ENCODE results near the gene GMFB. TPM values are rescaled to one million over a fixed set of nuclear protein-coding genes. Genes with fewer than 3 reads are reported as not detected.

The GMFB gene
- total RNA-seq, 1 experiment from 2014 or later: 79.2 TPM

- Histone ChIP-seq H3T11ph (ENCODE audit: low read length) (no peak overlapping the region), H2BK5ac (ENCODE audit: insufficient read length, low read length) (no peak overlapping the region), H3K79me1 (ENCODE audit: insufficient read depth, low read depth, low read length, poor library complexity, severe bottlenecking) (peaks cover 4% of the 10 kb centered on the region), H3K79me2 (ENCODE audit: insufficient read depth, low read length) (peaks cover 17% of the 10 kb centered on the region), H2AFZ (ENCODE audit: low read length) (no peak overlapping the region), H3K9me3 (ENCODE audit: control insufficient read depth, low read depth, low read length) (no peaks in the 10 kb centered on the region), H4K20me1 (ENCODE audit: control insufficient read depth, insufficient read depth, insufficient read length) (no peaks in the 10 kb centered on the region), H2BK20ac (ENCODE audit: low read depth, low read length, poor library complexity, severe bottlenecking) (no peak overlapping the region), H3K14ac (ENCODE audit: insufficient read depth, low read length) (no peak overlapping the region), H3K9ac (ENCODE audit: extremely low read depth, insufficient read length, low read length) (no peak overlapping the region), H2BK15ac (ENCODE audit: low read depth, low read length) (no peak overlapping the region), H3K27ac (ENCODE audit: insufficient read length, low read depth, low read length) (no peak overlapping the region), H2AK5ac (ENCODE audit: insufficient read length, low read length) (no peak overlapping the region), H3K23ac (ENCODE audit: insufficient read length, low read depth, low read length) (no peak overlapping the region), H4K5ac (ENCODE audit: insufficient read length, low read depth, low read length) (no peak overlapping the region), H3K27me3 (ENCODE audit: insufficient read depth, low read length) (no peaks in the 10 kb centered on the region), H3K23me2 (ENCODE audit: insufficient read length, low read depth, low read length, poor library complexity, severe bottlenecking) (no peaks in the 10 kb centered on the region), H4K91ac (ENCODE audit: insufficient read length, low read depth, low read length) (no peak overlapping the region), H3K56ac (ENCODE audit: insufficient read length, low read depth, low read length) (no peak overlapping the region), H2BK12ac (ENCODE audit: insufficient read length, low read depth, low read length) (no peak overlapping the region), H3K4ac (ENCODE audit: low read depth, low read length) (no peak overlapping the region), H2BK120ac (ENCODE audit: low read depth, low read length, poor library complexity, severe bottlenecking) (no peak overlapping the region), H3K4me1 (ENCODE audit: insufficient read depth, low read length) (no peaks in the 10 kb centered on the region), H4K8ac (replicated peaks; ENCODE audit: insufficient read length, low read depth, low read length) (no peak overlapping the region), H3K18ac (ENCODE audit: insufficient read length, low read depth, low read length) (no peak overlapping the region), H3K4me2 (ENCODE audit: insufficient read depth, insufficient read length, low read length) (no peak overlapping the region)
- Mint-ChIP-seq H3K27ac (no peak overlapping the region), H3K27me3 (ENCODE audit: low read depth) (no peaks in the 10 kb centered on the region), H3K36me3 (ENCODE audit: insufficient read depth in 1 of 3, low read depth in 3 of 3) (peaks cover 9 to 40% (median 30%) of the 10 kb centered on the region in 3 experiments; a peak in 6 of 7 replicates), H3K4me3 (no peak overlapping the region), H3K9me3 (no peaks in the 10 kb centered on the region), H3K4me1 (peaks cover 12 to 17% of the 10 kb centered on the region in 2 experiments)
- DNase-seq: no peak
- TF ChIP-seq CTCF (conservative IDR thresholded peaks at IDR 0.05): no peak
- no CpG with 5 or more reads among the region's 2 CpGs for WGBS (ENCODE audit: extremely low coverage, insufficient read length, low lambda C conversion rate)
Observed at GRCh38 chr14:54481695-54482094, 7.1 kb downstream of the GMFB start.
